Measurements from ENCODE around the gene GNLY. TPM values are rescaled to one million over a fixed set of nuclear protein-coding genes. Genes with fewer than 3 reads are reported as not detected.

Gene GNLY
- total and polyA plus RNA-seq, 9 of the 15 experiments (the other 6 are each of a cell fraction or from before 2014, with no cell fraction given), result not detected

DNA sequence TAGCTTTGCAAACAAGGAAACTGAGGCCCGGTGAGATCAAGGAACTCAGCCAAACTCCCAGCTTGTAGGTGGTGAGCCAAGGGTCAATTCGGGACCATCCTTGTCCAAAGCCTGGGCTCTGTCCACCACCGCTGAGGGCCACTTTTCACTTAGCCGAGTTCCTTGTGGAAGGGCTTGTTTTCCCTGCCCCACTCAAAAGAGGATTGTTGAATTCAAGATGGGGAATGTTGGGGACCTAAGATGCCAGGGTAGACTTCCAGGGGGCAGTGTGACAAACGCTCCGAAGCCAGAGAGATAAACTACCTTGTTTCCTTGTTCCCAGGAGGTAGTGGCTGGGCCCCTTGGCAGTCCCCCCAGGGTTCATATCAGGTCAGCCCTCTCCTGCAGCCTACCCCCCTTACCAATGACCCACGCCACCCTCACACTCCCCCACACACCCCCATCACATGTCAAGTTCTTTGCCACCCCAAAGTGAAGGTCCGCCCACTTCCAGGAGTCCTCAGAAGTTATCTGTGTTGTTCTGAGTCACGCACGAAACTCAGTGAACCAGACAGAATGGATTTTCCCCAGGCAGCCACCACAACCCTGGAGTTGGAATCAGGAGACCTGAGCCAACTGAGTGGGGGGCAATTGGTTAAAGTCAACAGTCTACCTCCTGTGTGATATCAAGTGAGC, 49.3 kb downstream of the GNLY start:
- Histone ChIP-seq H3K36me3 (ENCODE audit: control insufficient read depth, insufficient read depth, low read length) (no peaks in the 10 kb centered on the region), H3K4me1 (replicated peaks in 1 of 2; ENCODE audit: control insufficient read depth in 2 of 2, insufficient read depth in 2 of 2, low read length in 2 of 2) (peaks cover 0 to 2% of the 10 kb centered on the region in 2 experiments; a peak in 1 of 5 replicates), H3K27ac (ENCODE audit: extremely low read depth, low read depth, low read length) (no peak overlapping the region), H3K27me3 (ENCODE audit: control insufficient read depth in 2 of 2, insufficient read depth in 2 of 2, low read length in 2 of 2) (peaks cover 58 to 81% of the 10 kb centered on the region in 2 experiments), H2AFZ (ENCODE audit: low read depth, low read length) (no peak overlapping the region), H4K20me1 (replicated peaks; ENCODE audit: control insufficient read depth, insufficient read depth, low read length) (0 out of 2 replicates have a peak, but pooled peaks cover 3% of the 10 kb centered on the region), H3K9me1 (ENCODE audit: control insufficient read depth, insufficient read depth, low read length) (no peaks in the 10 kb centered on the region), H3K9me3 (replicated peaks; ENCODE audit: control insufficient read depth, insufficient read depth, low read depth, low read length) (no peaks in the 10 kb centered on the region), H3K4me2 (ENCODE audit: insufficient read depth, low read length) (no peak overlapping the region), H3K9ac (ENCODE audit: insufficient read depth in 1 of 2, low read depth in 2 of 2, low read length in 2 of 2) (no peak overlapping the region), H3K79me2 (ENCODE audit: control insufficient read depth, insufficient read depth, low read length) (no peaks in the 10 kb centered on the region), H3K4me3 (no peak overlapping the region)
- CTCF ChIA-PET (ENCODE audit: low intra/inter-chr PET ratio), result no interaction called here
- POLR2A ChIA-PET, result interaction anchor here (1.4 kb wide), 1 partner anchor 11 kb away, joined by 3 read pairs; no protein-coding TSS in a partner anchor
- in situ Hi-C loops (cut with MboI) (no loop called here), intact Hi-C loops (cut with micrococcal nuclease) (no loop called here)
- ATAC-seq, result no peak
- WGBS (ENCODE audit: insufficient coverage, low coverage, missing lambda C conversion rate), result 4% methylated on average over 10 of the region's 10 CpGs
- peak in 2 of 4 experiments; percentile 37 for DNase-seq (ENCODE audit: extremely low read depth in 1 of 4, low spot score in 3 of 4)
- no TSS peak for BruUV-seq (replicated peaks)
- no peak for FAIRE-seq
- no peak for TF ChIP-seq NR2C2 (CRISPR knock-in tag; IDR thresholded peaks at IDR 0.05)
- TF ChIP-seq NR2C2 (tag; IDR thresholded peaks at IDR 0.05), result peak; percentile 51; the same call in 1 of the 2 replicates
- TF ChIP-seq ZNF184 (CRISPR knock-in tag; IDR thresholded peaks at IDR 0.05), result no peak
- TF ChIP-seq ZC3H11A (IDR thresholded peaks at IDR 0.05; ENCODE audit: low read depth, low read length), result no peak
- TF ChIP-seq NUFIP1 (IDR thresholded peaks at IDR 0.05; ENCODE audit: partially characterized antibody), result no peak
- no peak for TF ChIP-seq KLF6 (CRISPR knock-in tag; IDR thresholded peaks at IDR 0.05; ENCODE audit: borderline replicate concordance)
- no peak for TF ChIP-seq NCOA6 (IDR thresholded peaks at IDR 0.05)
- TF ChIP-seq ZNF143 (CRISPR knock-in tag; IDR thresholded peaks at IDR 0.05), result no peak
- TF ChIP-seq, protein P1, sequence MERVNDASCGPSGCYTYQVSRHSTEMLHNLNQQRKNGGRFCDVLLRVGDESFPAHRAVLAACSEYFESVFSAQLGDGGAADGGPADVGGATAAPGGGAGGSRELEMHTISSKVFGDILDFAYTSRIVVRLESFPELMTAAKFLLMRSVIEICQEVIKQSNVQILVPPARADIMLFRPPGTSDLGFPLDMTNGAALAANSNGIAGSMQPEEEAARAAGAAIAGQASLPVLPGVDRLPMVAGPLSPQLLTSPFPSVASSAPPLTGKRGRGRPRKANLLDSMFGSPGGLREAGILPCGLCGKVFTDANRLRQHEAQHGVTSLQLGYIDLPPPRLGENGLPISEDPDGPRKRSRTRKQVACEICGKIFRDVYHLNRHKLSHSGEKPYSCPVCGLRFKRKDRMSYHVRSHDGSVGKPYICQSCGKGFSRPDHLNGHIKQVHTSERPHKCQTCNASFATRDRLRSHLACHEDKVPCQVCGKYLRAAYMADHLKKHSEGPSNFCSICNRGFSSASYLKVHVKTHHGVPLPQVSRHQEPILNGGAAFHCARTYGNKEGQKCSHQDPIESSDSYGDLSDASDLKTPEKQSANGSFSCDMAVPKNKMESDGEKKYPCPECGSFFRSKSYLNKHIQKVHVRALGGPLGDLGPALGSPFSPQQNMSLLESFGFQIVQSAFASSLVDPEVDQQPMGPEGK (CRISPR knock-in tag; IDR thresholded peaks at IDR 0.05; ENCODE audit: borderline replicate concordance), result no peak
- no peak for TF ChIP-seq CBX5 (IDR thresholded peaks at IDR 0.05; ENCODE audit: borderline replicate concordance, low read depth)
- TF ChIP-seq ZNF668 (CRISPR knock-in tag; IDR thresholded peaks at IDR 0.05), result no peak
- TF ChIP-seq BMI1 (IDR thresholded peaks at IDR 0.05; ENCODE audit: low read length), result no peak
- TF ChIP-seq, protein P2, sequence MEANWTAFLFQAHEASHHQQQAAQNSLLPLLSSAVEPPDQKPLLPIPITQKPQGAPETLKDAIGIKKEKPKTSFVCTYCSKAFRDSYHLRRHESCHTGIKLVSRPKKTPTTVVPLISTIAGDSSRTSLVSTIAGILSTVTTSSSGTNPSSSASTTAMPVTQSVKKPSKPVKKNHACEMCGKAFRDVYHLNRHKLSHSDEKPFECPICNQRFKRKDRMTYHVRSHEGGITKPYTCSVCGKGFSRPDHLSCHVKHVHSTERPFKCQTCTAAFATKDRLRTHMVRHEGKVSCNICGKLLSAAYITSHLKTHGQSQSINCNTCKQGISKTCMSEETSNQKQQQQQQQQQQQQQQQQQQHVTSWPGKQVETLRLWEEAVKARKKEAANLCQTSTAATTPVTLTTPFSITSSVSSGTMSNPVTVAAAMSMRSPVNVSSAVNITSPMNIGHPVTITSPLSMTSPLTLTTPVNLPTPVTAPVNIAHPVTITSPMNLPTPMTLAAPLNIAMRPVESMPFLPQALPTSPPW (CRISPR knock-in tag; IDR thresholded peaks at IDR 0.05), result peak; percentile 82
- no peak for TF ChIP-seq NFIX (CRISPR knock-in tag; IDR thresholded peaks at IDR 0.05; ENCODE audit: low read depth)
- TF ChIP-seq ZNF316 (IDR thresholded peaks at IDR 0.05), result no peak
- TF ChIP-seq, protein P3, sequence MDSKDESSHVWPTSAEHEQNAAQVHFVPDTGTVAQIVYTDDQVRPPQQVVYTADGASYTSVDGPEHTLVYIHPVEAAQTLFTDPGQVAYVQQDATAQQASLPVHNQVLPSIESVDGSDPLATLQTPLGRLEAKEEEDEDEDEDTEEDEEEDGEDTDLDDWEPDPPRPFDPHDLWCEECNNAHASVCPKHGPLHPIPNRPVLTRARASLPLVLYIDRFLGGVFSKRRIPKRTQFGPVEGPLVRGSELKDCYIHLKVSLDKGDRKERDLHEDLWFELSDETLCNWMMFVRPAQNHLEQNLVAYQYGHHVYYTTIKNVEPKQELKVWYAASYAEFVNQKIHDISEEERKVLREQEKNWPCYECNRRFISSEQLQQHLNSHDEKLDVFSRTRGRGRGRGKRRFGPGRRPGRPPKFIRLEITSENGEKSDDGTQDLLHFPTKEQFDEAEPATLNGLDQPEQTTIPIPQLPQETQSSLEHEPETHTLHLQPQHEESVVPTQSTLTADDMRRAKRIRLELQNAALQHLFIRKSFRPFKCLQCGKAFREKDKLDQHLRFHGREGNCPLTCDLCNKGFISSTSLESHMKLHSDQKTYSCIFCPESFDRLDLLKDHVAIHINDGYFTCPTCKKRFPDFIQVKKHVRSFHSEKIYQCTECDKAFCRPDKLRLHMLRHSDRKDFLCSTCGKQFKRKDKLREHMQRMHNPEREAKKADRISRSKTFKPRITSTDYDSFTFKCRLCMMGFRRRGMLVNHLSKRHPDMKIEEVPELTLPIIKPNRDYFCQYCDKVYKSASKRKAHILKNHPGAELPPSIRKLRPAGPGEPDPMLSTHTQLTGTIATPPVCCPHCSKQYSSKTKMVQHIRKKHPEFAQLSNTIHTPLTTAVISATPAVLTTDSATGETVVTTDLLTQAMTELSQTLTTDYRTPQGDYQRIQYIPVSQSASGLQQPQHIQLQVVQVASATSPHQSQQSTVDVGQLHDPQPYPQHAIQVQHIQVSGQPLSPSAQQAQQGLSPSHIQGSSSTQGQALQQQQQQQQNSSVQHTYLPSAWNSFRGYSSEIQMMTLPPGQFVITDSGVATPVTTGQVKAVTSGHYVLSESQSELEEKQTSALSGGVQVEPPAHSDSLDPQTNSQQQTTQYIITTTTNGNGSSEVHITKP (IDR thresholded peaks at IDR 0.05; ENCODE audit: partially characterized antibody), result peak; percentile 60
- no peak for TF ChIP-seq MAFG (tag; conservative IDR thresholded peaks at IDR 0.05)
